Immature natural killer cell (primary cell): ENCODE data around the gene NECAB2. TPM values are rescaled to one million over a fixed set of nuclear protein-coding genes. Genes with fewer than 3 reads are reported as not detected.

Experiments used
- DNase-seq, 3 donors: peaks; one replicate each; pipeline ENCODE4 v3.0.0; 2022; ENCODE audit warnings: mixed read lengths in 1 of 3
- H3K27ac Mint-ChIP-seq, 6 donors: one replicate each; pipeline ENCODE4 v1.8.0; 2020; ENCODE audit warnings: mixed read lengths in 6 of 6, mild to moderate bottlenecking in 5 of 6, inconsistent platforms in 4 of 6, moderate library complexity in 3 of 6
- H3K27me3 Mint-ChIP-seq, 3 donors: one replicate each; pipeline ENCODE4 v1.8.0; 2020 to 2021; ENCODE audit warnings: low read depth in 3 of 3, mild to moderate bottlenecking in 3 of 3, mixed read lengths in 3 of 3, moderate library complexity in 3 of 3, inconsistent platforms in 1 of 3
- H3K36me3 Mint-ChIP-seq, 3 donors: one replicate each; pipeline ENCODE4 v1.8.0; 2020; ENCODE audit warnings: mixed read lengths in 3 of 3, inconsistent platforms in 2 of 3, mild to moderate bottlenecking in 2 of 3
- H3K4me1 Mint-ChIP-seq, 2 donors: one replicate each; pipeline ENCODE4 v1.8.0; 2020; ENCODE audit warnings: inconsistent platforms in 2 of 2, mild to moderate bottlenecking in 2 of 2, mixed read lengths in 2 of 2, moderate library complexity in 1 of 2
- H3K4me3 Mint-ChIP-seq, 5 donors: one replicate each; pipeline ENCODE4 v1.8.0; 2020; ENCODE audit warnings: mild to moderate bottlenecking in 5 of 5, mixed read lengths in 5 of 5, inconsistent platforms in 3 of 5, moderate library complexity in 3 of 5
- H3K9me3 Mint-ChIP-seq, 6 donors: one replicate each; pipeline ENCODE4 v1.8.0; 2020; ENCODE audit warnings: mild to moderate bottlenecking in 6 of 6, mixed read lengths in 6 of 6, inconsistent platforms in 4 of 6, moderate library complexity in 3 of 6
- polyA plus RNA-seq, 3 donors: library from polyadenylated mRNA; unstranded; fragments of 300-500 nt; fragmentation: Illumina TruSeq; gene quantifications; one replicate each; pipeline ENCODE4 v1.2.3, GENCODE V29; 2021

NECAB2 gene
- polyA plus RNA-seq, 3 donors from 2014 or later = not detected

DNA sequence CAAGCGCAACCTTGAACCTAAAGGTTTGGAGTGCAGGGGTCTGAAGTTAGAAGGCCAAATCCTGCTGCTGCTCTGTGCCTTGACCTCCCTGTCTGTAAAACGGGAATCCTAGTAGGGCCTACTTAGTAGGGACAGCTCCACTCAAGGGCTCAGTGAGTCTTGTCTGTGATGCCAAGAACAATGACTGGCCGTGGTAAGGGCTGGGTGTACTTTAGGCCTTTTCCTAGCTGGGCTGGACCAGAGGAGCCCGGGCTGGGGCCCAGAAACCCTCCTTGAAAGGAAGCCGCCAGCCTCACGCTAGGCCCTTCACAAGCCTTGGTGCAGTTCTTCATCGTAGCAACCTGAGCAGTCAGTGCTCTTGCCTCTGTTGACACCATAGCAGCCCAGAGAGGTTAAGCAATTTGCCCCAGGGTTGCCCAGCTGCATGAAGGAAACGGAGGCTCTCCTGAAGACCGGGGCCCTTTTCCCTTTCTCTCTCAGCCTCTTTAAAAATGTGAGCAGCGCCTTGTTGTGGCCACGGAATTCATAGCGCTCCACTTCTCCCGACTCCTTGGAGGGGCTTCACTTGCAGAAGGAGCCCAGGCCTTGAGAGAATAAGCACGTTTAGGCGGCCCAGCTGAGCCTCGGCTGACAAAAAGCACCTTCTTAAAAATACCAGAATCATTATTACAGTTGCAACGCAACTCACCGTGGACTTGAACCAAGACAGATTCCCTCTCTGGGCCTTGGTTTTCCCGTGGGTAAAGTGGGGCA lies 4.4 kb downstream of the NECAB2 start:
- no peaks in the 10 kb centered on the region for H3K9me3 Mint-ChIP-seq
- H3K27me3 Mint-ChIP-seq = peaks cover 4 to 12% (median 12%) of the 10 kb centered on the region in 3 donors
- no peak overlapping the region for H3K4me3 Mint-ChIP-seq
- DNase-seq = no peak
- no peaks in the 10 kb centered on the region for H3K36me3 Mint-ChIP-seq
- no peak overlapping the region for H3K27ac Mint-ChIP-seq
- peaks cover 0 to 3% of the 10 kb centered on the region in 2 donors for H3K4me1 Mint-ChIP-seq

DNA sequence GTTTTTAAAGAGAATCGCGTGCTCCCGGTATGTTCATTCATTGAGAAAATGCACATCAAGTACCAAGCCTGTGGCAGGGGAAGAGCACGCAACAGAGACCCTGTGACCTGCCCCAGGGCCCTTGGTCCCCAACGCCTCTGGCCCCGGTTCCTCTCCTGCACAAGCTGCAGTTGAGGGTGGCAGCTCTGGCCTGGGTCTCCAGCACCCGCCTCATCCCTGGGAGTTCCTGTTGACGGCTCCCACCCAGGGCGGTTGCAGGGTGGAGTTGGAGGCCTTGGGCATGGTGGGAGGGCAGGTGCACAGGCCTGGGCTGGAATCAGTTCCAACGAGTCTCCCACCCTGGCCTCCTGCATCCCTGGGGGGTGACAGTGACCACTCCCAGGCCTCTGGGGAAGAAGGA lies 5.0 kb downstream of the NECAB2 start:
- peaks cover 0 to 1% of the 10 kb centered on the region in 2 donors for H3K4me1 Mint-ChIP-seq
- peaks cover 4 to 14% (median 10%) of the 10 kb centered on the region in 3 donors for H3K27me3 Mint-ChIP-seq
- H3K36me3 Mint-ChIP-seq = no peaks in the 10 kb centered on the region
- DNase-seq = no peak
- peaks cover 0 to 1% (median 0%) of the 10 kb centered on the region in 6 donors for H3K9me3 Mint-ChIP-seq
- no peak overlapping the region for H3K27ac Mint-ChIP-seq
- no peak overlapping the region for H3K4me3 Mint-ChIP-seq

- Mint-ChIP-seq H3K4me3 (no peak overlapping the region), H3K9me3 (peaks cover 0 to 1% (median 0%) of the 10 kb centered on the region in 6 donors)
- DNase-seq = no peak
Measured at GRCh38 chr16:83973581-83974385, 5.7 kb downstream of the NECAB2 start.

DNA sequence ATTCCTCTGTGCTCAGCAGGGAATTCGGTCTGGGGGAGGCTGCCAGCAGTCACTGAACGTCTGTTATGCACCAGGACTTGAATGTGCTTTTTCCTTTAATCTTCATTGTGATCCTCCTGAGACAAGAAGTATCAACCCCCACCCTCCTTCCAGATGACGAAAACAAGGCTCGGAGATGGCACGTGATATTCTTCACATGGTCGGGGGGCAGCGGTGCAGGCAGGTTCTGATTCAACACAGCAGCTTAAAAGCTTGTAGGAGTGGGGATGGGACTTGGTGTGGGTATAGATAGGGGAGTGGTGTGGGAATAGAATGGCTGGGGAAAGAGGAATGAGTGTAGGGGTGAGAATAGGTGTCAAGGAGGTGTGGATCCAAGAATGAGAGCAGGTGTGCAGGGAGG lies 6.4 kb downstream of the NECAB2 start:
- Mint-ChIP-seq H3K4me1 (peaks cover 0 to 1% of the 10 kb centered on the region in 2 donors), H3K9me3 (peaks cover 0 to 1% (median 0%) of the 10 kb centered on the region in 6 donors), H3K27ac (no peak overlapping the region), H3K27me3 (peaks cover 4 to 14% (median 10%) of the 10 kb centered on the region in 3 donors), H3K4me3 (no peak overlapping the region), H3K36me3 (no peaks in the 10 kb centered on the region)
- no peak for DNase-seq

More at GRCh38 chr16:83973581-83974385, 5.7 kb downstream of the NECAB2 start:
- peaks cover 0 to 1% of the 10 kb centered on the region in 2 donors for H3K4me1 Mint-ChIP-seq
- no peak overlapping the region for H3K27ac Mint-ChIP-seq
- H3K27me3 Mint-ChIP-seq = peaks cover 4 to 15% (median 10%) of the 10 kb centered on the region in 3 donors
- no peaks in the 10 kb centered on the region for H3K36me3 Mint-ChIP-seq

- H3K4me1 Mint-ChIP-seq = no peaks in the 10 kb centered on the region
- H3K27me3 Mint-ChIP-seq = peaks cover 4 to 10% (median 4%) of the 10 kb centered on the region in 3 donors
- no peak for DNase-seq
- peaks cover 0 to 1% (median 0%) of the 10 kb centered on the region in 6 donors for H3K9me3 Mint-ChIP-seq
- no peak overlapping the region for H3K27ac Mint-ChIP-seq
- H3K4me3 Mint-ChIP-seq = no peak overlapping the region
- H3K36me3 Mint-ChIP-seq = no peaks in the 10 kb centered on the region
Measured at GRCh38 chr16:83975590-83976260, 7.7 kb downstream of the NECAB2 start.

DNA sequence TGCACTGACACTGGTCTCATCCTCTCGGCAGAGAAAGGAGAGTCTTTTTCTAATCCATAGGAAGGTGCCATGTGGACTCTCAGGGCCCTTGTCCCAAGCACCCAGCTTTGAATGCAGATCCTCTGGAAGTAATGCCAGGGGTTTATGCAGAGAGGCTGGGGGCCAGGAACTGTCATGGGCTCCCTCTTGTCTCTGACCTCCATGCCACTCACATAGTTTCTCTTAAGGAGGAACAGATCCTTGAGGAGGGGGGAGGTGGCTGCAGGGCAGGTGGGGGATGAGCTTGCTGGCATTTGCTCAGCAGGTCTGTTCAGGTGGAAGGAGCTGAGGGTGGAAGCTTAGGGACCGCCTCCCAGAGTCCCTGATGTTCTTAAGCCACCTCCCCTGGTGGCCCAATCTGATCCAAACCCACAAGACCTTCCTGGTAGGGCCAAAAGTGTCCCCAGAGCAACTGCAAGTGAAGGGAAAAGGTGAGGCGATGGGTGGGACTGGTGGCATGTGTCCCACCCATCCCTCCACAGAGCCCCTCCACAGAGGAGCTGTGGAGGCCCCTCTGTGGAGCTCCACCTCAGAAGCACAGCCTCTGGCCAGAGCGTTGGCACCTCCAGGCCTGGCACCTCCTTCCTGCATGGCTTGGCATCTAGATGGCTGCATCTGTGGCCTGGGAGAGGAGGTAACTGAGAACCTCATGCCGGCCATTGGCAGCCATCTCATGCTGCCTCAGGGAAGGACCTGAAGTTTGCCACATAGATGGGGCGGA lies 9.2 kb downstream of the NECAB2 start:
- Mint-ChIP-seq H3K9me3 (peaks cover 0 to 1% (median 0%) of the 10 kb centered on the region in 6 donors), H3K27ac (no peak overlapping the region), H3K36me3 (no peaks in the 10 kb centered on the region), H3K4me3 (no peak overlapping the region), H3K27me3 (peaks cover 4 to 10% (median 4%) of the 10 kb centered on the region in 3 donors), H3K4me1 (no peaks in the 10 kb centered on the region)
- no peak for DNase-seq

GRCh38 chr16:83978401-83978904 lies 10.4 kb downstream of the NECAB2 start:
- Mint-ChIP-seq H3K27me3 (peaks cover under 1 to 7% (median 4%) of the 10 kb centered on the region in 3 donors), H3K4me1 (no peaks in the 10 kb centered on the region), H3K36me3 (no peaks in the 10 kb centered on the region), H3K27ac (no peak overlapping the region), H3K9me3 (peaks cover 0 to 1% (median 0%) of the 10 kb centered on the region in 6 donors), H3K4me3 (no peak overlapping the region)
- no peak for DNase-seq

GRCh38 chr16:83979441-83979840 lies 11.4 kb downstream of the NECAB2 start:
- H3K4me1 Mint-ChIP-seq = no peaks in the 10 kb centered on the region
- no peak overlapping the region for H3K27ac Mint-ChIP-seq
- no peak overlapping the region for H3K4me3 Mint-ChIP-seq
- peaks cover 0 to 1% (median 0%) of the 10 kb centered on the region in 6 donors for H3K9me3 Mint-ChIP-seq
- H3K27me3 Mint-ChIP-seq = peaks cover 0 to 6% (median 0%) of the 10 kb centered on the region in 3 donors
- H3K36me3 Mint-ChIP-seq = no peaks in the 10 kb centered on the region
- no peak for DNase-seq

DNA sequence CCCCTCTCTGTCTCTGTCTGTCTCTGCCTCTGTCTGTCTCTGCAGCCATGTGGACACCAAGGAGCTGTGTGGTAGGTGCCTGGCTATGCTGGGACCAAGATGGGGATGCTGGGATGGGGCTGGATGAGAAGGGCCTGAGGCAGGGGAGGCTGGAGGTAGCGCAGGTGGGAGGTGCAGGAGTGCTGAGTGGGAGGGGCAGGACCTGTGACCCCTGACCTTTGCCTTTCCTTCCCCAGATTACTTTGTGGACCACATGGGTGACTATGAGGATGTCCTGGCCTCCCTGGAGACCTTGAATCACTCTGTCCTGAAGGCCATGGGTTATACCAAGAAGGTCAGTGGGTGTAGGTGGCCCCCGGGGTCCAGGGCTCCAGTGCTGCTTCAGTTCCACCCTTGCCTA lies 12.8 kb downstream of the NECAB2 start:
- Mint-ChIP-seq H3K27me3 (peaks cover 0 to 6% (median 2%) of the 10 kb centered on the region in 3 donors), H3K4me1 (no peaks in the 10 kb centered on the region), H3K36me3 (no peaks in the 10 kb centered on the region), H3K9me3 (peaks cover 0 to 1% (median 0%) of the 10 kb centered on the region in 6 donors), H3K4me3 (no peak overlapping the region), H3K27ac (no peak overlapping the region)
- DNase-seq = no peak

DNA sequence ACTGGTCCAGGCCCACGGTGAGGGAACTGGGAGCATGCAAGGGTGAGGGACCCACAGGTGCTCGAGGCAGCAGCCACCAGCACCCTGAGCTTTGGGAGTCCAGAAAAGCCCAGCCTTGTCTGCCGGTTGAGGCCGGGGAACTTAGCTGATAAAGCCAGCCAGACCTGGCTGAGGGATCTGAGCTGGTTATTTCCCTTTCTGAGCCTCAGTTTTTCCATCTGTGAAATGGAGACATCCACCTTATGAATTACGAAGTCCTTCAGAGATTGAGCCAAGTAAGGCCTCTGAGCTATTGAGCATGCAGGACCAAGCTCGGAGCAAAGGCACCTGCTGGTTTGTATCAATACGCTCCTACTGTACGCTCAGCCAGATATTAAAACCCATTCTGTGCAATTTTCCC lies 13.8 kb downstream of the NECAB2 start:
- no peak for DNase-seq
- H3K36me3 Mint-ChIP-seq = no peaks in the 10 kb centered on the region
- H3K4me1 Mint-ChIP-seq = no peaks in the 10 kb centered on the region
- H3K27ac Mint-ChIP-seq = no peak overlapping the region
- no peak overlapping the region for H3K4me3 Mint-ChIP-seq
- H3K27me3 Mint-ChIP-seq = peaks cover 0 to 4% (median 2%) of the 10 kb centered on the region in 3 donors
- peaks cover 0 to 1% (median 0%) of the 10 kb centered on the region in 6 donors for H3K9me3 Mint-ChIP-seq

- H3K27me3 Mint-ChIP-seq = peaks cover 0 to 2% (median 2%) of the 10 kb centered on the region in 3 donors
- DNase-seq = no peak
- no peaks in the 10 kb centered on the region for H3K9me3 Mint-ChIP-seq
- H3K4me1 Mint-ChIP-seq = no peaks in the 10 kb centered on the region
- no peaks in the 10 kb centered on the region for H3K36me3 Mint-ChIP-seq
- no peak overlapping the region for H3K27ac Mint-ChIP-seq
- H3K4me3 Mint-ChIP-seq = no peak overlapping the region
Measured at GRCh38 chr16:83983491-83983890, 15.4 kb downstream of the NECAB2 start.

DNA sequence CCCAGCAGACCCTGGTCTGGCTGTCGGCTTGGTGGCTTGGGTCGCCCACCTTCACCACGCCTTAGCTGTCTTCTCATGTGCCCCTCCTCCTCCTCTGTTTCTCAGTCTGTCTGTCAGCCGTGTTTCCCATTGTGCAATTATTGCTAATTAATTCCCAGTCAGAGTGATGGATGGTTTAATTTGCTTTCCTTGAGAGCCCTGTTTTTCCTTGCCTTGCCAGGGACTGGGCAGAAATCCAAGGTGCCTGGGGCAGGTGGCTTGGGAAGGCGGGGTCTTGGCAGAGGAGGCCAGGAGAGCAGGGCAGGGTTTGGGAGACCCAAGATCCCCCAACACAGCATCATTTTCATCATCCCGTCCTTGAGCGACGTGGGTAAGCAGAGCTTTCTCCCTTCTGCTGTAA lies 21.3 kb downstream of the NECAB2 start:
- peaks cover 0 to 8% (median 6%) of the 10 kb centered on the region in 3 donors for H3K27me3 Mint-ChIP-seq
- no peaks in the 10 kb centered on the region for H3K9me3 Mint-ChIP-seq
- H3K4me3 Mint-ChIP-seq = no peak overlapping the region
- no peaks in the 10 kb centered on the region for H3K4me1 Mint-ChIP-seq
- H3K27ac Mint-ChIP-seq = no peak overlapping the region
- H3K36me3 Mint-ChIP-seq = no peaks in the 10 kb centered on the region
- DNase-seq = no peak

DNA sequence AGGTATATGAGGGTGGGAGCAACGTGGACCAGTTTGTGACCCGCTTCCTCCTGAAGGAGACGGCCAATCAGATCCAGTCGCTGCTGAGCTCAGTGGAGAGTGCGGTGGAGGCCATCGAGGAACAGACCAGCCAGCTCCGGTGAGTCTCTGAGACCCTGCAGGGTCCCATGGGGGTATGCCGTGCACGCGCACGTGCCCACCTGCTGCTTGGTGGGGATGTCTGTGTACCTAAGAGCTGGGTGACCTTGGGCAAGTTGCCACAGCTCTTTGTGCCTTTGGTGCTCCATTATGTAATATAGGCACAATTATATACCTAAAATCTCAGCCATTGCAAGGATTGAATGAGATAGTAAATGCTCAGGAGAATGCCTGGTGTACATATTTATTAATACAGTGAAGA lies 22.4 kb downstream of the NECAB2 start:
- H3K4me3 Mint-ChIP-seq = no peak overlapping the region
- no peaks in the 10 kb centered on the region for H3K4me1 Mint-ChIP-seq
- H3K9me3 Mint-ChIP-seq = no peaks in the 10 kb centered on the region
- peaks cover 1 to 8% (median 6%) of the 10 kb centered on the region in 3 donors for H3K27me3 Mint-ChIP-seq
- no peaks in the 10 kb centered on the region for H3K36me3 Mint-ChIP-seq
- DNase-seq = no peak
- no peak overlapping the region for H3K27ac Mint-ChIP-seq
